SK-N-SH treated with all-trans-retinoic acid at 6 μM for 48 hours (cell line): ENCODE results near the gene SRGN.

ENCODE experiments used
- ATAC-seq: fragments of 200-7000 bp; cut with Tn5 transposase; 3 replicates; pipeline ENCODE4 v1.9.1; 2020; ENCODE audit warnings: mild to moderate bottlenecking, moderate library complexity
- ARNTL ChIP-seq: fragments of 450-650 bp; formaldehyde crosslinking; IDR thresholded peaks from 2 replicates; pipeline ENCODE4 v1.5.0; 2020; ENCODE audit warnings: low read depth, mild to moderate bottlenecking, moderate library complexity, borderline replicate concordance
- BACH2 ChIP-seq: fragments of 250-450 bp; sonication (Bioruptor Pico); IDR thresholded peaks from 2 replicates; pipeline ENCODE4 v1.9.0; 2021; ENCODE audit warnings: mild to moderate bottlenecking, borderline replicate concordance
- CSDC2 ChIP-seq: fragments of 250-450 bp; sonication (Bioruptor Pico); IDR thresholded peaks from 2 replicates; pipeline ENCODE4 v1.5.0; 2020; ENCODE audit warnings: mild to moderate bottlenecking, moderate library complexity
- ESRRG ChIP-seq: fragments of 250-450 bp; sonication (Bioruptor Pico); IDR thresholded peaks from 2 replicates; pipeline ENCODE4 v1.6.1; 2021; ENCODE audit warnings: mild to moderate bottlenecking
- ISL1 ChIP-seq: fragments of 250-450 bp; sonication (Bioruptor Pico); IDR thresholded peaks from 2 replicates; pipeline ENCODE4 v2.1.2; 2022; ENCODE audit warnings: mild to moderate bottlenecking, moderate library complexity
- OSR1 ChIP-seq: fragments of 250-450 bp; sonication (Bioruptor Pico); IDR thresholded peaks from 2 replicates; pipeline ENCODE4 v1.8.0; 2022; ENCODE audit warnings: moderate library complexity, mild to moderate bottlenecking, inconsistent platforms
- PPARA ChIP-seq: fragments of 250-450 bp; sonication (Bioruptor Pico); IDR thresholded peaks from 2 replicates; pipeline ENCODE4 v1.5.0; 2020; ENCODE audit warnings: mild to moderate bottlenecking, borderline replicate concordance
- SNAI2 ChIP-seq: fragments of 250-450 bp; sonication (Bioruptor Pico); IDR thresholded peaks from 2 replicates; pipeline ENCODE4 v1.5.0; 2020; ENCODE audit warnings: mild to moderate bottlenecking, moderate library complexity
- TCF4 ChIP-seq: fragments of 250-450 bp; sonication (Bioruptor Pico); IDR thresholded peaks from 2 replicates; pipeline ENCODE4 v1.8.0; 2021; ENCODE audit warnings: mild to moderate bottlenecking, moderate library complexity, borderline replicate concordance
- TOX ChIP-seq: fragments of 250-450 bp; sonication (Bioruptor Pico); IDR thresholded peaks from 2 replicates; pipeline ENCODE4 v1.8.0; 2021; ENCODE audit warnings: mild to moderate bottlenecking, moderate library complexity, borderline replicate concordance
- ZC3H10 ChIP-seq: fragments of 250-450 bp; sonication (Bioruptor Pico); IDR thresholded peaks from 2 replicates; pipeline ENCODE4 v1.5.1; 2021; ENCODE audit warnings: mild to moderate bottlenecking, moderate library complexity
- ZFP3 ChIP-seq: fragments of 250-450 bp; sonication (Bioruptor Pico); IDR thresholded peaks from 2 replicates; pipeline ENCODE4 v1.5.0; 2020; ENCODE audit warnings: mild to moderate bottlenecking, moderate library complexity
- ZFP30 ChIP-seq: fragments of 450-650 bp; formaldehyde crosslinking; IDR thresholded peaks from 2 replicates; pipeline ENCODE4 v1.5.0; 2022; ENCODE audit warnings: mild to moderate bottlenecking, moderate library complexity
- ZNF565 ChIP-seq: fragments of 450-650 bp; formaldehyde crosslinking; conservative IDR thresholded peaks from 2 replicates; pipeline ENCODE4 v1.5.0; 2020; ENCODE audit warnings: low read depth, mild to moderate bottlenecking, moderate library complexity
- ZNF8 ChIP-seq: fragments of 450-650 bp; formaldehyde crosslinking; IDR thresholded peaks from 2 replicates; pipeline ENCODE4 v1.5.0; 2020; ENCODE audit warnings: mild to moderate bottlenecking, moderate library complexity
- TF ChIP-seq, protein P1 (sequence below): fragments of 250-450 bp; sonication (Bioruptor Pico); IDR thresholded peaks from 2 replicates; pipeline ENCODE4 v1.5.1; 2021; ENCODE audit warnings: mild to moderate bottlenecking, moderate library complexity
- TF ChIP-seq, protein P2 (sequence below): fragments of 250-450 bp; sonication (Bioruptor Pico); IDR thresholded peaks from 2 replicates; pipeline ENCODE4 v1.5.0; 2020; ENCODE audit warnings: mild to moderate bottlenecking, moderate library complexity
- TF ChIP-seq, protein P3 (sequence below): fragments of 250-450 bp; sonication (Bioruptor Pico); IDR thresholded peaks from 2 replicates; pipeline ENCODE4 v1.8.0; 2020; ENCODE audit warnings: mild to moderate bottlenecking, moderate library complexity, borderline replicate concordance
- TF ChIP-seq, protein P4 (sequence below): fragments of 250-450 bp; sonication (Bioruptor Pico); IDR thresholded peaks from 2 replicates; pipeline ENCODE4 v1.8.0; 2021; ENCODE audit warnings: low read depth, mild to moderate bottlenecking, moderate library complexity, borderline replicate concordance
- TF ChIP-seq, protein P5 (sequence below): fragments of 250-450 bp; sonication (Bioruptor Pico); IDR thresholded peaks from 2 replicates; pipeline ENCODE4 v1.5.1; 2020; ENCODE audit warnings: low read depth, mild to moderate bottlenecking, moderate library complexity

SRGN gene

DNA sequence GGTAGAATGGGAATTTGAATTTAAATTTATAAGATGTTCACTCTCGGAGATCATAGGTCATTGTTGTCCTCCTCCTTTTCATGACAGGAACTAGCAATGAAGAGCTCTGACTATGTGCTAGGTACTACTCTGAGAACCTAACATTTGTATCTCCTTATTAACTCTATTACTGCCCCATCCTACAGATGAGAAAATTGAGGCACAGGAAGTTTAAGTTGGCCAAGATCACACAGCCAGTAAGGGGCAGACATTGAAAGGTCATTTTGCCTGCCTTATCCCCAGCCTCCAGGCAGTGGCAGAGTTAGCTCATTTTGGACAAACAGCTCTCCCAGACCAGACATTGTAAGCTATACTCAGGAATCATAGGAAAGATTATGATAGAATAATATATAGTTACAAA lies 6.0 kb downstream of the SRGN start (continued):
- TF ChIP-seq, protein P1, sequence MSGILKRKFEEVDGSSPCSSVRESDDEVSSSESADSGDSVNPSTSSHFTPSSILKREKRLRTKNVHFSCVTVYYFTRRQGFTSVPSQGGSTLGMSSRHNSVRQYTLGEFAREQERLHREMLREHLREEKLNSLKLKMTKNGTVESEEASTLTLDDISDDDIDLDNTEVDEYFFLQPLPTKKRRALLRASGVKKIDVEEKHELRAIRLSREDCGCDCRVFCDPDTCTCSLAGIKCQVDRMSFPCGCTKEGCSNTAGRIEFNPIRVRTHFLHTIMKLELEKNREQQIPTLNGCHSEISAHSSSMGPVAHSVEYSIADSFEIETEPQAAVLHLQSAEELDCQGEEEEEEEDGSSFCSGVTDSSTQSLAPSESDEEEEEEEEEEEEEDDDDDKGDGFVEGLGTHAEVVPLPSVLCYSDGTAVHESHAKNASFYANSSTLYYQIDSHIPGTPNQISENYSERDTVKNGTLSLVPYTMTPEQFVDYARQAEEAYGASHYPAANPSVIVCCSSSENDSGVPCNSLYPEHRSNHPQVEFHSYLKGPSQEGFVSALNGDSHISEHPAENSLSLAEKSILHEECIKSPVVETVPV (CRISPR knock-in tag), result no peak
- TF ChIP-seq ZFP3, result no peak

DNA sequence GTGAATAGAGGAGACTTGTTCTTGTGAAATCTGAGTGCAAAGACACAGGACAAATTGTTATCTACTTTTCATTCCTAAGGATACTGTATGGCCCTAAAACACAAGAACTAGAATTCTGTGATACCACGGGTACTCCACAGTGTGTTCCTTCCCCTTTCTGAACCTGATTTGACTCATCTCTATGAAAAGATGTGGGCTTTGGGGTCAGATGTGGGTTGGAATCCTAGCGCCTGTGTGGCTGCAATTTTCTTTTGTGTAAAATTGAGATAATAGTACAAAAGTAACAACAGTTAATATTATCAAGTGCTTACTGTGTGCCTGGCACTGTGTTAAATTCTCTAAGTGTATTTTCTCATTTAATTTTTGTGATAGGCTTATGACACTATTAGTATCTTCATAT lies 8.1 kb downstream of the SRGN start:
- ATAC-seq, result no peak
- no peak for TF ChIP-seq ZNF8 (CRISPR knock-in tag)
- no peak for TF ChIP-seq CSDC2 (CRISPR knock-in tag)
- TF ChIP-seq ISL1, result no peak
- no peak for TF ChIP-seq SNAI2 (CRISPR knock-in tag)
- no peak for TF ChIP-seq ZFP30
- TF ChIP-seq, protein P2, sequence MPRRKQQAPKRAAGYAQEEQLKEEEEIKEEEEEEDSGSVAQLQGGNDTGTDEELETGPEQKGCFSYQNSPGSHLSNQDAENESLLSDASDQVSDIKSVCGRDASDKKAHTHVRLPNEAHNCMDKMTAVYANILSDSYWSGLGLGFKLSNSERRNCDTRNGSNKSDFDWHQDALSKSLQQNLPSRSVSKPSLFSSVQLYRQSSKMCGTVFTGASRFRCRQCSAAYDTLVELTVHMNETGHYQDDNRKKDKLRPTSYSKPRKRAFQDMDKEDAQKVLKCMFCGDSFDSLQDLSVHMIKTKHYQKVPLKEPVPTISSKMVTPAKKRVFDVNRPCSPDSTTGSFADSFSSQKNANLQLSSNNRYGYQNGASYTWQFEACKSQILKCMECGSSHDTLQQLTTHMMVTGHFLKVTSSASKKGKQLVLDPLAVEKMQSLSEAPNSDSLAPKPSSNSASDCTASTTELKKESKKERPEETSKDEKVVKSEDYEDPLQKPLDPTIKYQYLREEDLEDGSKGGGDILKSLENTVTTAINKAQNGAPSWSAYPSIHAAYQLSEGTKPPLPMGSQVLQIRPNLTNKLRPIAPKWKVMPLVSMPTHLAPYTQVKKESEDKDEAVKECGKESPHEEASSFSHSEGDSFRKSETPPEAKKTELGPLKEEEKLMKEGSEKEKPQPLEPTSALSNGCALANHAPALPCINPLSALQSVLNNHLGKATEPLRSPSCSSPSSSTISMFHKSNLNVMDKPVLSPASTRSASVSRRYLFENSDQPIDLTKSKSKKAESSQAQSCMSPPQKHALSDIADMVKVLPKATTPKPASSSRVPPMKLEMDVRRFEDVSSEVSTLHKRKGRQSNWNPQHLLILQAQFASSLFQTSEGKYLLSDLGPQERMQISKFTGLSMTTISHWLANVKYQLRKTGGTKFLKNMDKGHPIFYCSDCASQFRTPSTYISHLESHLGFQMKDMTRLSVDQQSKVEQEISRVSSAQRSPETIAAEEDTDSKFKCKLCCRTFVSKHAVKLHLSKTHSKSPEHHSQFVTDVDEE (CRISPR knock-in tag), result no peak
- no peak for TF ChIP-seq TCF4 (CRISPR knock-in tag)
- no peak for TF ChIP-seq TOX (CRISPR knock-in tag)
- TF ChIP-seq, protein P3, sequence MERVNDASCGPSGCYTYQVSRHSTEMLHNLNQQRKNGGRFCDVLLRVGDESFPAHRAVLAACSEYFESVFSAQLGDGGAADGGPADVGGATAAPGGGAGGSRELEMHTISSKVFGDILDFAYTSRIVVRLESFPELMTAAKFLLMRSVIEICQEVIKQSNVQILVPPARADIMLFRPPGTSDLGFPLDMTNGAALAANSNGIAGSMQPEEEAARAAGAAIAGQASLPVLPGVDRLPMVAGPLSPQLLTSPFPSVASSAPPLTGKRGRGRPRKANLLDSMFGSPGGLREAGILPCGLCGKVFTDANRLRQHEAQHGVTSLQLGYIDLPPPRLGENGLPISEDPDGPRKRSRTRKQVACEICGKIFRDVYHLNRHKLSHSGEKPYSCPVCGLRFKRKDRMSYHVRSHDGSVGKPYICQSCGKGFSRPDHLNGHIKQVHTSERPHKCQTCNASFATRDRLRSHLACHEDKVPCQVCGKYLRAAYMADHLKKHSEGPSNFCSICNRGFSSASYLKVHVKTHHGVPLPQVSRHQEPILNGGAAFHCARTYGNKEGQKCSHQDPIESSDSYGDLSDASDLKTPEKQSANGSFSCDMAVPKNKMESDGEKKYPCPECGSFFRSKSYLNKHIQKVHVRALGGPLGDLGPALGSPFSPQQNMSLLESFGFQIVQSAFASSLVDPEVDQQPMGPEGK (CRISPR knock-in tag), result no peak
- TF ChIP-seq ESRRG (CRISPR knock-in tag), result no peak
- no peak for TF ChIP-seq ARNTL (CRISPR knock-in tag)
- TF ChIP-seq OSR1 (CRISPR knock-in tag), result no peak
- no peak for TF ChIP-seq ZC3H10 (CRISPR knock-in tag)
- TF ChIP-seq BACH2 (CRISPR knock-in tag), result no peak
- no peak for TF ChIP-seq PPARA (CRISPR knock-in tag)
- no peak for TF ChIP-seq ZNF565 (CRISPR knock-in tag)
- TF ChIP-seq, protein P4, sequence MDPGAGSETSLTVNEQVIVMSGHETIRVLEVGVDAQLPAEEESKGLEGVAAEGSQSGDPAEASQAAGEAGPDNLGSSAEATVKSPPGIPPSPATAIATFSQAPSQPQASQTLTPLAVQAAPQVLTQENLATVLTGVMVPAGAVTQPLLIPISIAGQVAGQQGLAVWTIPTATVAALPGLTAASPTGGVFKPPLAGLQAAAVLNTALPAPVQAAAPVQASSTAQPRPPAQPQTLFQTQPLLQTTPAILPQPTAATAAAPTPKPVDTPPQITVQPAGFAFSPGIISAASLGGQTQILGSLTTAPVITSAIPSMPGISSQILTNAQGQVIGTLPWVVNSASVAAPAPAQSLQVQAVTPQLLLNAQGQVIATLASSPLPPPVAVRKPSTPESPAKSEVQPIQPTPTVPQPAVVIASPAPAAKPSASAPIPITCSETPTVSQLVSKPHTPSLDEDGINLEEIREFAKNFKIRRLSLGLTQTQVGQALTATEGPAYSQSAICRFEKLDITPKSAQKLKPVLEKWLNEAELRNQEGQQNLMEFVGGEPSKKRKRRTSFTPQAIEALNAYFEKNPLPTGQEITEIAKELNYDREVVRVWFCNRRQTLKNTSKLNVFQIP (CRISPR knock-in tag), result no peak
- no peak for TF ChIP-seq ZFP3

DNA sequence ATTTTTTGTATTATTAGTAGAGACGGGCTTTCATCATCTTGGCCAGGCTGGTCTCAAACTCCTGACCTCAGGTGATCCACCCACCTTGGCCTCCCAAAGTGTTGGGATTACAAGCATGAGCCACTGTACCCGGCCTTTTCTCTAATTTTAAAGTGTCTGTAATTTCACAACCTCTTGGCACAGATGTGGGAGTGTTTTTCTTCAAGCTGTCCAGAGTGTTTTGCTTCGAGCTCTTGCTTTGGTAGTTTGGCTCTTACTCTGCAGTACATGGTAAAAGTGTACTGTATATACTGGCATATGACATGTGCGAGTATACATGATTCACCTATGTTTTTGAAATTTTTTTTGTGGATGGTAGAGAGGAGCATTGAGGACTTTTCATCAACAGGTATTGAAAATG lies 9.8 kb downstream of the SRGN start:
- no peak for TF ChIP-seq ZNF565 (CRISPR knock-in tag)
- no peak for ATAC-seq

DNA sequence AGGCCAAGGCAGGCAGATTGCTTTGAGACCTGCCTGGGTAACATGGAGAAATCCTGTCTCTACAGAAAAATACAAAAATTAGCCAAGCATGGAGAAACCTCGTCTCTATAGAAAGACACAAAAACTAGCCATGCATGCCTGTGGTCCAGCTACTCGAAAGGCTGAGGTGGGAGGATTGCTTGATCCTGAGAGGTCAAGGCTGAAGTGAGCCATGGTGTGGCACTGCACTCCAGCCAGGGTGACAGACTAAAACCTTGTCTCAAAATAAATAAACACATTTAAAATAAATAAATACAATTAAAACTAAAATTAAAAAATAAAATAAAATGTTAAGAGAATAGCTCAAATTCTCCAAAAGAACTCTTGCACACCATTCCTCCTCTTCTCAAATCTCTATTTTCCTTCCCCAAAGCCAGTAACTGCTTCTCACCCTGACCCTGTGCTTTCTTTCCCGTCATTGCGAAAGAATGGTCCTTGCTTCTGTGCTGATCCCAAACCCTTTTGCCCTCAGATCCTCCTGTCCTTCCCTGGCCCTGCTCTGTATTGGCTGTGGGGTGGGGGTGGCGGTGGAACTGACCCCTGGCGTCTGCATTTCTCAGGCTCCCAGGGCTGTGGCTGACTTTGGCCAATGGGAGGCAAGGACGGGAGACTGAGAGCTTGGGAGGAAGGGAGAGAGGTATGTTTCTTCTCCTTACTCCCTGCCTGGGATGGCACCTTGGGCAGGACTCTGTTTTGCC lies 12.4 kb downstream of the SRGN start:
- no peak for ATAC-seq
- TF ChIP-seq SNAI2 (CRISPR knock-in tag) (no peak), OSR1 (CRISPR knock-in tag) (no peak), TOX (CRISPR knock-in tag) (no peak), ZC3H10 (CRISPR knock-in tag) (no peak), BACH2 (CRISPR knock-in tag) (no peak), ARNTL (CRISPR knock-in tag) (no peak), ZNF8 (CRISPR knock-in tag) (no peak), ISL1 (no peak)
- TF ChIP-seq, protein P2 (CRISPR knock-in tag), result no peak
- TF ChIP-seq, protein P1 (CRISPR knock-in tag), result no peak
- TF ChIP-seq, protein P5, sequence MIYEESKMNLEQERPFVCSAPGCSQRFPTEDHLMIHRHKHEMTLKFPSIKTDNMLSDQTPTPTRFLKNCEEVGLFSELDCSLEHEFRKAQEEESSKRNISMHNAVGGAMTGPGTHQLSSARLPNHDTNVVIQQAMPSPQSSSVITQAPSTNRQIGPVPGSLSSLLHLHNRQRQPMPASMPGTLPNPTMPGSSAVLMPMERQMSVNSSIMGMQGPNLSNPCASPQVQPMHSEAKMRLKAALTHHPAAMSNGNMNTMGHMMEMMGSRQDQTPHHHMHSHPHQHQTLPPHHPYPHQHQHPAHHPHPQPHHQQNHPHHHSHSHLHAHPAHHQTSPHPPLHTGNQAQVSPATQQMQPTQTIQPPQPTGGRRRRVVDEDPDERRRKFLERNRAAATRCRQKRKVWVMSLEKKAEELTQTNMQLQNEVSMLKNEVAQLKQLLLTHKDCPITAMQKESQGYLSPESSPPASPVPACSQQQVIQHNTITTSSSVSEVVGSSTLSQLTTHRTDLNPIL (CRISPR knock-in tag), result no peak
